ENCODE data around the gene ADCY7.

GRCh38 chr16:50299508-50300105 lies 33.3 kb downstream of the ADCY7 start:
- no peak for TF ChIP-seq CTCF (IDR thresholded peaks at IDR 0.05)
- no peak for TF ChIP-seq POLR2AphosphoS5 (IDR thresholded peaks at IDR 0.05)
- TF ChIP-seq POLR2A (IDR thresholded peaks at IDR 0.05): no peak
- no peak for TF ChIP-seq EP300 (IDR thresholded peaks at IDR 0.05)

All from gastroesophageal sphincter (tissue), 3 donors.